ENCODE measurements around the gene ATP6V1B1.

GRCh38 chr2:71003396-71003795 is 67.7 kb downstream of the ATP6V1B1 start:
- TF ChIP-seq EZH2 (IDR thresholded peaks at IDR 0.05; ENCODE audit: borderline replicate concordance, low read depth, low read length, poor library complexity, severe bottlenecking) = no peak
- TF ChIP-seq, protein P1, sequence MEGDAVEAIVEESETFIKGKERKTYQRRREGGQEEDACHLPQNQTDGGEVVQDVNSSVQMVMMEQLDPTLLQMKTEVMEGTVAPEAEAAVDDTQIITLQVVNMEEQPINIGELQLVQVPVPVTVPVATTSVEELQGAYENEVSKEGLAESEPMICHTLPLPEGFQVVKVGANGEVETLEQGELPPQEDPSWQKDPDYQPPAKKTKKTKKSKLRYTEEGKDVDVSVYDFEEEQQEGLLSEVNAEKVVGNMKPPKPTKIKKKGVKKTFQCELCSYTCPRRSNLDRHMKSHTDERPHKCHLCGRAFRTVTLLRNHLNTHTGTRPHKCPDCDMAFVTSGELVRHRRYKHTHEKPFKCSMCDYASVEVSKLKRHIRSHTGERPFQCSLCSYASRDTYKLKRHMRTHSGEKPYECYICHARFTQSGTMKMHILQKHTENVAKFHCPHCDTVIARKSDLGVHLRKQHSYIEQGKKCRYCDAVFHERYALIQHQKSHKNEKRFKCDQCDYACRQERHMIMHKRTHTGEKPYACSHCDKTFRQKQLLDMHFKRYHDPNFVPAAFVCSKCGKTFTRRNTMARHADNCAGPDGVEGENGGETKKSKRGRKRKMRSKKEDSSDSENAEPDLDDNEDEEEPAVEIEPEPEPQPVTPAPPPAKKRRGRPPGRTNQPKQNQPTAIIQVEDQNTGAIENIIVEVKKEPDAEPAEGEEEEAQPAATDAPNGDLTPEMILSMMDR (conservative IDR thresholded peaks at IDR 0.05; ENCODE audit: low read depth, low read length) = no peak

All from A673 (cell line).